H1 (cell line): ENCODE results near the gene COL6A3. TPM values are rescaled to one million over a fixed set of nuclear protein-coding genes. Genes with fewer than 3 reads are reported as not detected.

Experiments used
- CTCF ChIA-PET: fragments of 300-600 bp; sonication (Branson Sonifier 250); formaldehyde crosslinking; loops from one replicate; lab custom pipeline; 2021; ENCODE audit not compliant: partially characterized antibody; lab: Charles Lee
- POLR2A ChIA-PET: fragments of 300-600 bp; sonication (Branson Sonifier 250); formaldehyde crosslinking; loops from one replicate; lab custom pipeline; 2021; ENCODE audit warnings: inconsistent platforms; ENCODE audit not compliant: partially characterized antibody; lab: Charles Lee
- DNase-seq, 2 experiments: peaks; one replicate each; pipeline versions ENCODE4 v3.0.0 to v3.0.0-alpha.2; 2010 to 2022; ENCODE audit warnings: low spot score in 2 of 2, low read depth in 1 of 2, mixed read lengths in 1 of 2
- FAIRE-seq: peaks from 2 replicates; lab custom pipeline; 2011; peaks lifted over from hg19 to GRCh38; lab: Jason Lieb, UNC
- H2AFZ ChIP-seq: 2 replicates; pipeline ENCODE4 v1.8.1; 2012; ENCODE audit warnings: low read length, inconsistent platforms
- H2AK5ac ChIP-seq: 2 replicates; pipeline ENCODE4 v1.6.1; 2013; ENCODE audit warnings: low read depth, low read length
- H2BK120ac ChIP-seq: replicated peaks from 2 replicates; pipeline ENCODE3; 2013; ENCODE audit warnings: low read depth, low read length, inconsistent platforms
- H2BK12ac ChIP-seq: 2 replicates; pipeline ENCODE4 v1.6.1; 2013; ENCODE audit warnings: low read depth, low read length
- H2BK15ac ChIP-seq: 2 replicates; pipeline ENCODE4 v1.6.1; 2013; ENCODE audit warnings: low read length
- H2BK20ac ChIP-seq: 2 replicates; pipeline ENCODE4 v1.6.1; 2013; ENCODE audit warnings: low read length
- H2BK5ac ChIP-seq: 2 replicates; pipeline ENCODE4 v1.6.1; 2013; ENCODE audit warnings: low read depth, low read length
- H3K14ac ChIP-seq: 2 replicates; pipeline ENCODE4 v1.6.1; 2013; ENCODE audit warnings: inconsistent platforms; ENCODE audit not compliant: insufficient read length
- H3K18ac ChIP-seq: 2 replicates; pipeline ENCODE4 v1.6.1; 2013; ENCODE audit warnings: low read length; ENCODE audit errors: extremely low read depth
- H3K23ac ChIP-seq: 2 replicates; pipeline ENCODE4 v1.6.1; 2013; ENCODE audit warnings: inconsistent platforms; ENCODE audit not compliant: insufficient read length
- H3K23me2 ChIP-seq: 2 replicates; pipeline ENCODE4 v1.6.1; 2013; ENCODE audit warnings: low read depth, low read length
- H3K27ac ChIP-seq: 2 replicates; pipeline ENCODE4 v1.6.1; 2011; ENCODE audit warnings: low read depth, low read length, inconsistent platforms
- H3K27me3 ChIP-seq, 4 experiments: replicated peaks in 1 of 4; 1 replicate in 1 of 4; 2 replicates in 3 of 4; pipeline versions ENCODE4 v1.6.1 to v1.8.1; 2011 to 2013; ENCODE audit warnings: low read length in 3 of 4, mild to moderate bottlenecking in 3 of 4, inconsistent platforms in 2 of 4, mixed read lengths in 2 of 4, moderate library complexity in 1 of 4; ENCODE audit not compliant: control insufficient read depth in 3 of 4, insufficient read depth in 3 of 4; ENCODE audit errors: extremely low read depth in 1 of 4
- H3K36me3 ChIP-seq, 4 experiments: 2 replicates each; pipeline versions ENCODE4 v1.6.1 to v1.8.1; 2011 to 2013; ENCODE audit warnings: mild to moderate bottlenecking in 4 of 4, low read length in 3 of 4, moderate library complexity in 2 of 4, control low read depth in 1 of 4, inconsistent platforms in 1 of 4; ENCODE audit not compliant: insufficient read depth in 4 of 4, control insufficient read depth in 2 of 4
- H3K4ac ChIP-seq: replicated peaks from 2 replicates; pipeline ENCODE3; 2013; ENCODE audit warnings: low read length, low read depth, mixed read lengths, inconsistent platforms; ENCODE audit not compliant: insufficient read length
- H3K4me1 ChIP-seq, 4 experiments: replicated peaks in 1 of 4; 1 replicate in 1 of 4; 2 replicates in 3 of 4; pipeline versions ENCODE4 v1.6.1 to v1.8.1; 2011 to 2013; ENCODE audit warnings: low read length in 3 of 4, inconsistent platforms in 2 of 4, mixed read lengths in 1 of 4; ENCODE audit not compliant: insufficient read depth in 4 of 4, control insufficient read depth in 3 of 4
- H3K4me2 ChIP-seq, 2 experiments: 2 replicates each; pipeline versions ENCODE4 v1.6.1 to v1.8.1; 2011 to 2013; ENCODE audit warnings: low read depth in 2 of 2, low read length in 2 of 2, control low read depth in 1 of 2, inconsistent platforms in 1 of 2, mild to moderate bottlenecking in 1 of 2; ENCODE audit not compliant: insufficient read depth in 1 of 2
- H3K4me3 ChIP-seq, 4 experiments: fragments of 200-600, 300-600 bp in 1 of 4; sonication (generic), shearing (Covaris generic), sonication (Bioruptor Twin) in 1 of 4; 2 replicates each; pipeline versions ENCODE4 v1.5.1 to v1.8.1; 2011 to 2016; ENCODE audit warnings: low read length in 4 of 4, low read depth in 3 of 4, control low read depth in 2 of 4, inconsistent platforms in 2 of 4, mild to moderate bottlenecking in 2 of 4, mixed read lengths in 1 of 4, moderate library complexity in 1 of 4; ENCODE audit not compliant: insufficient read depth in 2 of 4; ENCODE audit errors: extremely low read depth in 1 of 4
- H3K56ac ChIP-seq: replicated peaks from 2 replicates; pipeline ENCODE3; 2013; ENCODE audit warnings: low read depth, mild to moderate bottlenecking, mixed read lengths, low read length, inconsistent platforms; ENCODE audit not compliant: insufficient read length
- H3K79me1 ChIP-seq: 2 replicates; pipeline ENCODE4 v1.6.1; 2013; ENCODE audit warnings: low read depth, low read length, control low read depth
- H3K79me2 ChIP-seq, 2 experiments: 2 replicates each; pipeline versions ENCODE4 v1.6.1 to v1.8.1; 2012 to 2013; ENCODE audit warnings: low read length in 2 of 2, mild to moderate bottlenecking in 2 of 2, inconsistent platforms in 1 of 2; ENCODE audit not compliant: insufficient read depth in 2 of 2, control insufficient read depth in 1 of 2
- H3K9ac ChIP-seq, 4 experiments: replicated peaks in 1 of 4; 1 replicate in 1 of 4; 2 replicates in 3 of 4; pipeline versions ENCODE4 v1.6.1 to v1.8.1; 2011 to 2013; ENCODE audit warnings: low read depth in 3 of 4, low read length in 3 of 4, control low read depth in 2 of 4, mild to moderate bottlenecking in 2 of 4, moderate library complexity in 2 of 4, inconsistent platforms in 1 of 4; ENCODE audit errors: extremely low read depth in 1 of 4
- H3K9me3 ChIP-seq, 2 experiments: 2 replicates each; pipeline versions ENCODE4 v1.6.1 to v1.8.1; 2012 to 2013; ENCODE audit warnings: mild to moderate bottlenecking in 2 of 2, moderate library complexity in 2 of 2, control low read depth in 1 of 2, inconsistent platforms in 1 of 2, low read depth in 1 of 2, low read length in 1 of 2, mixed read lengths in 1 of 2; ENCODE audit not compliant: insufficient read depth in 2 of 2
- H4K20me1 ChIP-seq, 2 experiments: replicated peaks in 1 of 2; 2 replicates each; pipeline versions ENCODE3 to v1.8.1; 2011 to 2013; ENCODE audit warnings: inconsistent platforms in 2 of 2, low read length in 2 of 2, mild to moderate bottlenecking in 1 of 2; ENCODE audit not compliant: insufficient read depth in 2 of 2, control insufficient read depth in 1 of 2
- H4K5ac ChIP-seq: 2 replicates; pipeline ENCODE4 v1.6.1; 2013; ENCODE audit warnings: low read length, low read depth, mixed read lengths, inconsistent platforms; ENCODE audit not compliant: insufficient read length
- H4K8ac ChIP-seq: 2 replicates; pipeline ENCODE4 v1.8.0; 2013; ENCODE audit warnings: mild to moderate bottlenecking, moderate library complexity, low read length, inconsistent platforms; ENCODE audit not compliant: insufficient read depth; ENCODE audit errors: extremely low read depth
- H4K91ac ChIP-seq: replicated peaks from 2 replicates; pipeline ENCODE3; 2013; ENCODE audit warnings: low read length, mixed read lengths, inconsistent platforms; ENCODE audit not compliant: insufficient read length
- ATF3 ChIP-seq: IDR thresholded peaks from 2 replicates; pipeline ENCODE4 v1.6.1; 2011; ENCODE audit warnings: low read depth, mild to moderate bottlenecking, low read length; ENCODE audit not compliant: insufficient read depth
- BACH1 ChIP-seq: IDR thresholded peaks from 2 replicates; pipeline ENCODE4 v1.6.1; 2012; ENCODE audit warnings: low read length, improper control_type of control experiment
- BRCA1 ChIP-seq: IDR thresholded peaks from 2 replicates; pipeline ENCODE4 v1.6.1; 2012; ENCODE audit warnings: low read depth, low read length, improper control_type of control experiment
- CREB1 ChIP-seq: IDR thresholded peaks from 2 replicates; pipeline ENCODE4 v1.6.1; 2012; ENCODE audit warnings: inconsistent platforms
- CTBP2 ChIP-seq: IDR thresholded peaks from 2 replicates; pipeline ENCODE4 v1.7.0; 2011; ENCODE audit warnings: borderline replicate concordance, mild to moderate bottlenecking, moderate library complexity, mixed read lengths, low read length; ENCODE audit not compliant: insufficient read depth, insufficient read length
- EGR1 ChIP-seq: IDR thresholded peaks from 2 replicates; pipeline ENCODE4 v1.6.1; 2011; ENCODE audit warnings: low read depth, low read length, borderline replicate concordance
- EZH2 ChIP-seq: fragments of 200-600 bp; sonication (generic); IDR thresholded peaks from 2 replicates; pipeline ENCODE4 v1.7.1; 2012; ENCODE audit warnings: low read depth, mild to moderate bottlenecking, moderate library complexity, low read length, inconsistent platforms; ENCODE audit not compliant: severe bottlenecking
- KDM1A ChIP-seq: fragments of 200-600, 300-600 bp; sonication (generic); IDR thresholded peaks from 2 replicates; pipeline ENCODE4 v1.7.1; 2016; ENCODE audit warnings: mild to moderate bottlenecking, low read length, borderline replicate concordance
- SAP30 ChIP-seq: fragments of 300-600 bp; sonication (generic); IDR thresholded peaks from 2 replicates; pipeline ENCODE4 v1.7.1; 2012; ENCODE audit warnings: low read length, moderate library complexity, mild to moderate bottlenecking, inconsistent platforms; ENCODE audit not compliant: insufficient read depth, insufficient replicate concordance
- SIN3A ChIP-seq, 2 experiments: IDR thresholded peaks in 1 of 2; conservative IDR thresholded peaks in 1 of 2; 2 replicates each; pipeline ENCODE4 v1.6.1; 2011 to 2012; ENCODE audit warnings: low read length in 2 of 2, improper control_type of control experiment in 1 of 2, low read depth in 1 of 2, mild to moderate bottlenecking in 1 of 2
- SIRT6 ChIP-seq: IDR thresholded peaks from one replicate; pipeline ENCODE4 v1.7.1; 2012; ENCODE audit warnings: low read length, inconsistent platforms
- SIX5 ChIP-seq: IDR thresholded peaks from 2 replicates; pipeline ENCODE4 v1.6.1; 2011; ENCODE audit warnings: mild to moderate bottlenecking, low read depth, low read length
- TAF7 ChIP-seq: optimal IDR thresholded peaks from 2 replicates; pipeline ENCODE3; 2011; ENCODE audit warnings: low read depth, mild to moderate bottlenecking, inconsistent platforms, low read length, moderate library complexity, borderline replicate concordance
- WGBS, 2 experiments: shearing (Covaris generic) in 1 of 2; methylation state at CpG; one replicate each; pipeline versions ENCODE4 v1.1.6 to v1.1.7; 2013 to 2015; ENCODE audit warnings: low lambda C conversion rate in 2 of 2, mixed read lengths in 2 of 2, inconsistent platforms in 1 of 2, low coverage in 1 of 2, missing lambda C conversion rate in 1 of 2; ENCODE audit not compliant: insufficient replicate concordance in 2 of 2, insufficient coverage in 1 of 2, insufficient read length in 1 of 2; ENCODE audit errors: extremely low coverage in 1 of 2, missing lambda C conversion rate in 1 of 2; 5-methylcytosine and 5-hydroxymethylcytosine counted together
- polyA plus RNA-seq, 7 experiments: library from polyadenylated mRNA; depleted of rRNA in 3 of 7; stranded (reverse) in 5 of 7; unstranded in 2 of 7; fragments of >200 nt in 5 of 7; fragments of 200-250 nt in 2 of 7; gene quantifications; 1 replicate in 5 of 7; 2 replicates in 1 of 7; 4 replicates in 1 of 7; pipeline versions ENCODE4 v1.2.1 to v1.2.3, GENCODE V29; 2011 to 2013; ENCODE audit warnings: missing spikeins in 2 of 7, mixed read lengths in 2 of 7
- total RNA-seq: library from RNA; stranded (reverse); fragmentation: NEBNext Ultra II Directional; extraction: Animal tissue kit (Norgen Biotek cat#: 25700); gene quantifications from 2 replicates; pipeline ENCODE4 v1.2.1, GENCODE V29; 2021
- TF ChIP-seq, protein P1 (sequence below): IDR thresholded peaks from 2 replicates; pipeline ENCODE4 v1.6.1; 2012; ENCODE audit warnings: inconsistent platforms

COL6A3 gene
- total and polyA plus RNA-seq, 2 of the 8 experiments (the other 6 are each of a cell fraction or from before 2014, with no cell fraction given): 1.2 to 3.4 TPM

DNA sequence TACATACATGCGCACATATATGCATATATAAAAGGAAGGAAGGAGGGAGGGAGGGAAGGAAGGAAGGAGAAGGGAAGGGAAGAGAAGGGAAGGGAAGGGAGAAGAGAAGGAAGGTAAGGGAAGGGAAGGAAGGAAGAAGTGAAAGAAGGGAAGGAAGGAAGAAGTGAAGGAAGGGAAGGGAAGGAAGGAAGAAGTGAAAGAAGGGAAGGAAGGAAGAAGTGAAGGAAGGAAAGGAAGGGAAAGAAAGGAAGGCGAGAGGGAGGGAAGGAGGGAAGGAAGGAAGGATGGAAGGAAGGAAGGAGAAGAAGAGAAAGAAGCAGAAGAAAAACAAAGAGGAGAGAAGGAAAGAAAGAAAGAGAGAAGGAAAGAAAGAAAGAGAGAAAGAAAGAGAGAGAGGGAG lies 16.9 kb downstream of the COL6A3 start:
- POLR2A ChIA-PET: no interaction called here
- Histone ChIP-seq H3K27ac (no peak overlapping the region), H3K9ac (no peak overlapping the region), H3K79me2 (no peaks in the 10 kb centered on the region), H2BK15ac (no peak overlapping the region), H3K23me2 (no peaks in the 10 kb centered on the region), H4K91ac (no peak overlapping the region), H3K4me2 (no peak overlapping the region), H4K5ac (no peak overlapping the region), H3K18ac (no peak overlapping the region), H2AFZ (no peak overlapping the region), H2BK12ac (no peak overlapping the region), H3K4me3 (no peak overlapping the region), H3K27me3 (no peaks in the 10 kb centered on the region), H3K4me1 (no peaks in the 10 kb centered on the region), H3K4ac (no peak overlapping the region), H2BK20ac (no peak overlapping the region), H4K20me1 (no peaks in the 10 kb centered on the region), H3K79me1 (no peaks in the 10 kb centered on the region), H2BK5ac (no peak overlapping the region), H3K14ac (no peak overlapping the region), H3K9me3 (no peaks in the 10 kb centered on the region), H3K56ac (no peak overlapping the region), H3K23ac (no peak overlapping the region), H4K8ac (no peak overlapping the region), H2BK120ac (no peak overlapping the region), H3K36me3 (no peaks in the 10 kb centered on the region), H2AK5ac (no peak overlapping the region)
- WGBS, 2 experiments: 63 to 80% methylated on average over 1 to 2 of the region's 2 CpGs
- CTCF ChIA-PET: interaction anchor here (1.4 kb wide), 1 partner anchor 23 kb away, joined by 3 read pairs; no protein-coding TSS in a partner anchor
- no peak for DNase-seq
- FAIRE-seq: no peak
- TF ChIP-seq BACH1 (no peak), TAF7 (no peak), CREB1 (no peak), SIRT6 (no peak), EGR1 (no peak), KDM1A (no peak), SIN3A (conservative IDR thresholded peaks at IDR 0.05 in 1 of 2, IDR thresholded peaks at IDR 0.05 in 1 of 2; ENCODE audit: low read depth in 1 of 2, low read length in 2 of 2) (no peak), EZH2 (no peak), SAP30 (no peak), SIX5 (no peak), CTBP2 (no peak), BRCA1 (no peak), ATF3 (no peak)
- TF ChIP-seq, protein P1, sequence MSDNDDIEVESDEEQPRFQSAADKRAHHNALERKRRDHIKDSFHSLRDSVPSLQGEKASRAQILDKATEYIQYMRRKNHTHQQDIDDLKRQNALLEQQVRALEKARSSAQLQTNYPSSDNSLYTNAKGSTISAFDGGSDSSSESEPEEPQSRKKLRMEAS: no peak
